HG03064 (cell line): ENCODE data around the gene CEP112.
"Not testable (repeated sequence)": the region's sequence is repeated elsewhere in the genome, so short reads cannot be mapped to it uniquely, and the experiment has no call there.

Source experiments
- ATAC-seq: cut with Tn5 transposase; IDR thresholded peaks from one replicate; pipeline ENCODE4 v1.9.1; 2021; ENCODE audit warnings: low read depth; ENCODE audit not compliant: unreplicated experiment

The CEP112 gene

GRCh38 chr17:66087073-66087472 is 104.9 kb downstream of the CEP112 start:
- ATAC-seq, result no peak

DNA sequence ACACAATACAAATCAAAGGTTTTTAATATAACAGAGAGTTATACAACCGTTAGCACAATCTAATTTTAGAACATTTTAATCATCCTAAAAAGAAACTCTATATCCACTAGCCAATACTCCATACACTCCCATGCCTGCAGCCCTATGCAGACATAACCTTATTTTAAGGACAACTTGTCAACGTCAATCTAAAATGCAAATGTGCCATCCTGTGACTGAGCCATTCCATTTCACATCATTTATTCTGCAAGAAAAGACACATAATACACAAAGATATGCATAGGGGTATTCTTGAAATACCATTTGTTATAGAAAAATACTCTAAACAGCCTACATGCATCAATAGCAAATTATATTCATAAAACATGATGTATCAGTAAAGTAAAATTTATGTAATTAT is 106.7 kb downstream of the CEP112 start:
- no peak for ATAC-seq

DNA sequence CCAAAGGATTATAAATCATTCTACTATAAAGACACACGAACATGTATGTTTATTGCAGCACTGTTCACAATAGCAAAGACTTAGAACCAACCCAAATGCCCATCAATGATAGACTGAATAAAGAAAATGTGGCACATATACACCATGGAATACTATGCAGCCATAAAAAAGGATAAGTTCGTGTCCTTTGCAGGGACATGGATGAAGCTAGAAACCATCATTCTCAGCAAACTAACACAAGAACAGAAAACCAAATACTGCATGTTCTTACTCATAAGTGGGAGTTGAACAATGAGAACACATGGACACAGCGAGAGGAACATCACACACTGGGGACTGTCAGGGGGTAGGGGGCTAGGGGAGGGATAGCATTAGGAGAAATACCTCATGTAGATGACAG is 111.3 kb downstream of the CEP112 start:
- not testable (repeated sequence) for ATAC-seq

DNA sequence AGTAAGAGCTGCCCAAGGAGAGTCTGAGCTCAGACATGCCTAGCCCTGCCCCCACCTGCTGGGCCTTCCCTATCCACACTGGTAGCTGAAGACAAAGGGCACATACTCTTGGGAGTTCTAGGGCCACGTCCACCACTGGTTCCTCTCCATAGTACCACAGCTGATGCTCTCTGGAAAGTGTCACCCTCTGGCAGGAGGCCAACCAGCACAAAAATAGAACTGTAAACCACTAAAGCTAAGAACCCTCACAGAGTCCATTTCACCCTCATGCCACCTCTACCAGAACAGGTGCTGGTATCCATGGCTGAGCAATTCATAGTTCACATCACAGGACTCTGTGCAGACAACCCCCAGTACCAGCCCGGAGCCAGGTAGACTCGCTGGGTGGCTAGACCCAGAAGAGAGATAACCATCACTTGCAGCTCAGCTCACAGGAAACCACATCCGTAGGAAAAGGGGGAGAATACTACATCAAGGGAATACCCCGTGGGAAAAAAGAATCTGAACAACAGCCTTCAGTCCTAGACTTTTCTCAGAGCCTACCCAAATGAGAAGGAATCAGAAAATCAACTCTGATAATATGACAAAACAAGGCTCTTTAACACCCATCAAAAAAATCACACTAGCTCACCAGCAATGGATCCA is 115.3 kb downstream of the CEP112 start:
- no peak for ATAC-seq

GRCh38 chr17:66073384-66073783 is 118.5 kb downstream of the CEP112 start:
- ATAC-seq, result no peak

- ATAC-seq, result no peak
Observed at GRCh38 chr17:66063686-66064085, 128.2 kb downstream of the CEP112 start.

- ATAC-seq, result no peak
Observed at GRCh38 chr17:66056148-66056547, 135.8 kb downstream of the CEP112 start.

DNA sequence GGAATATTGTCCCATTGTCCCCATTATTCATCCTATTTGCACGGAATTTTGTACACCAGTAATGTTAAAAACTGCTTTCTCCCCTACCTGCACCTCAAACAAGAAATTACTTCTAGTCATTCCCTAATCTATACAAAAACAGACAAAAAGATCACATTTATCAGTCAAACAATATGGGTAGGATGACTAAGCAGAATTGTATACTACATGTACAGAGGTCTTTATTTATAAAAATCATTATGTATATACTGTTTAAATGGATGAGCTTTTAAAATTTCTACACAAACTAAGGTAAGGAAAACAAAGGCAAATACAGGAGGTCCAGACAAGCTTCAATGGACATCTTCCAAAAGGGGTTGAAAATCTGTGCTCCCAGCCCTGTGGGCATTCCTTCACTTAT is 137.7 kb downstream of the CEP112 start:
- ATAC-seq, result no peak

GRCh38 chr17:66044083-66044482 is 147.8 kb downstream of the CEP112 start:
- ATAC-seq, result no peak

GRCh38 chr17:66043419-66043818 is 148.5 kb downstream of the CEP112 start:
- ATAC-seq, result no peak

DNA sequence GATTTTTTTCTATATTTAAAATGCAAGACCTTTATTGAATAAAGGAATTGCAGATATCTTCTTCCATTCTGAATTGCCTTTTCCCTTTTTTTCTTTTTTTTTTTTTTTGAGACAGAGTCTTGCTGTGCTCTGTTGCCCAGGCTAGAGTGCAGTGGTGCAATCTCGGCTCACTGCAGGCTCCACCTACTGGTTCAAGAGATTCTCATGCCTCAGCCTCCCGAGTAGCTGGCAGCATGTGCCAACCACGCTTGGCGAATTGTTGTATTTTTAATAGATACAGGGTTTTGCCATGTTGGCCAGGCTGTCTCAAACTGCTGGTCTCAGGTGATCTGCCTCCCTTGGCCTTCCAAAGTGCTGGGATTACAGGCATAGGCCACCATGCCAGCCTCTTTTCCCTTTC is 151.5 kb downstream of the CEP112 start:
- ATAC-seq, result no peak

DNA sequence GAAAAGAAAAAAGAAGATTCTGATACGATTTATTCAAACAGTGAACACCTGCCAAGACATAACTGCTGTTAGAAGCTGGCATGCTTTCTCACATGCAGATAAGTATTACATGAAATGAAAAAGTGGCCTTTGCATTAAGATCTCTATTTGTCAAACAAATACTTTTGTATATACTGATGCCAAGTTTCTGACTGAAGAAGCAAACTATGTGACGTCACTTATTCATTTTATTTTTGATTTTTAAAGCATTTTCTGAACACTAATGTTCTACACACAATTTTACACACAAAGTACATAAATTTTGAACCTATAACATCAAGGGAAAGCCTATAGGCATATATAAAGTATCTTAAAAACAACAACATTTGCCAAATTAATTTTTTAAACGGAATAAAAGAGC is 153.8 kb downstream of the CEP112 start:
- ATAC-seq, result no peak

DNA sequence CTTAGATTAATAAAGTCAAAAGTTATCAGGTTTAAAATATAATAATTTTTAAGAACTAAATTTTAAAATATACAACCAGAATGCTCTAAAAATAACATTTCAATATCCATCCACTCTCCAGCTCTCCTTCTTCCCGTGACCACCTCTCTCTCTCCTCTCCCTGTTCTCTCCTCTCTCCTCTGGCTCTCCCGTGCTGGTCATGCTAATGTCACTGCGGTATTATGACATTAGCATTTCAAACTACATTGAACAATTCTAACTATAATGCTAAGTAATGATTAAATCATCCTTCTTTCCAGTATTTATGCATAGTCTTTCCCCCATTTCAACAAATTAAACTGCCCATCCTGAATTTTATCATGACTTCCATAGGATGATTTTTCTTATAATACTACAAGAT is 154.7 kb downstream of the CEP112 start:
- no peak for ATAC-seq

DNA sequence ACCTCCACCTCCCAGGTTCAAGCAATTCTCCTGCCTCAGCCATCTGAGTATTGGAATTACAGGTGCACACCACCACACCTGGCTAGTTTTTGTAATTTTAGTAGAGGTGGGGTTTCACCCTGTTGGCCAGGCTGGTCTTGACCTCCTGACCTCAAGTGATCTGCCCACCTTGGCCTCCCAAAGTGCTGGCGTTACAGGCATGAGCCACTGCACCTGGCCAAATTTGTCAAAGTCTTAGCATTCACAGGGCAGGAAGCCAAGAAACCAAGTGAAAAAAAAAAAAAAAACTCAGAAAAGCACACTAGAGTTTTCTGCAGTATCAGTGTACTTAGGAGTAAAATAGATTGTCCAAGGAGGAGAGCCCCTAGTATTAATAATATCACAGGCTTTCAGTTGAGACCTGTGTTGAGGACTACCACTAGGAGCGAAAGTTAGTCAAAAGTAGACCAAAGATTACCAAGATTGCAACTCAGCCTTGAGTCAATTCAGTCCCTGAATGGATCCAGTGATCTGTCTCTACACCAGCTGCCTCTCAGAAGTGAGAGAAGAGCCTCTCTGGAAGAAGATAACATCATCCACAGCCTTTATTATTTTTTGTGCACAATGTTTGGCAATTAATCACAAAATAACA is 159.7 kb downstream of the CEP112 start:
- no peak for ATAC-seq

DNA sequence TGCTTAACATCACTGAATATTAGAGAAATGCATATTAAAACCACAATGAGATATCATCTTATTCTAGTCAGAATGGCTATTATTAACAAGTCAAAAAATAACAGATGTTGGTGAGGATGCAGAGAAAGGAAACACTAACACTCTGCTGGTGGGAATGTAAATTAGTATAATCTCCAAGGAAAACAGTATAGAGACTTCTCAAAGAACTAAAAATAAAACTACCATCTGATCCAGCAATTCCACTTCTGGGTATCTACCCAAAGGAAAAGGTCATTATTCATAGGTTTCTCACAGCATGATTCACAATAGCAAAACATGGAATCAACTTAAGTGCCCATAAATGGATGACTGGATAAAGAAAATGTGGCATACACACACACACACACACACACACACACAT is 166.4 kb downstream of the CEP112 start:
- ATAC-seq, result no peak

DNA sequence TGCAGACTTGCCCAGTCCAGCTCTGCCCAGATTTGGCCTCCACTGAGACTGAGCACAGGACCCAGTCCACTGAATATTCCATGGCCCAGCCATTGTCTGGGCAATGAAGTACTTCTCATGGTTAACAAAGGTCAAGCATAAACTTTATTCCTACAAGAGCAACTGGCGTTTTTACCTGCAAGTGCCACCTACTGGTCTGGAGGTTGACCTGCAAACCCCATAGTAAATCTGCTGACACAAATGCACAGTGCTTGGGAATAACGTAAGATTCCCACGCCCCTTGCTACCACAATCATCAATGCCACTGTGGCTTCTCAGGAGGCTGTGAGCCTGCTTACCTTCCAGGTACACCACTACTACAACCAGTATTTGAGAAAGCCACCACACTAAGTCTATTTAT is 170.2 kb downstream of the CEP112 start:
- ATAC-seq, result no peak

DNA sequence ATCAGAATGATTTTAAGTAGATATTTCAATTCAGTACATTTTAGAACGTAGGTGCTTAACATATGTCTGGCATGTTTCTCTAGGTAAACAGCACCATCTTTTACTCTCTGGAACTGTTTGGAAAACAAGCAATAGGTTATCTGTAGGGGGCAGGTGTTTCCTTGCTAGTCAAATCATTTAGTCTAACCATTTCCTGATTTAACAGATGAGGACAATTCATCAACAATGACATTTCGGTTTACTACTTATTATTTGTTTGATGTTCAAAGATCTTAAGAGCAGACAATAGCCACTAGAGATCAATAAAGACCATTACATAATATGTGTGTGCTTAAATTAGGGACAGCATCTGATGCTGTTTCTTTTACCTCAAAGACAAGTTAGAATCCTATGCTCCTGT is 173.1 kb downstream of the CEP112 start:
- ATAC-seq, result no peak

DNA sequence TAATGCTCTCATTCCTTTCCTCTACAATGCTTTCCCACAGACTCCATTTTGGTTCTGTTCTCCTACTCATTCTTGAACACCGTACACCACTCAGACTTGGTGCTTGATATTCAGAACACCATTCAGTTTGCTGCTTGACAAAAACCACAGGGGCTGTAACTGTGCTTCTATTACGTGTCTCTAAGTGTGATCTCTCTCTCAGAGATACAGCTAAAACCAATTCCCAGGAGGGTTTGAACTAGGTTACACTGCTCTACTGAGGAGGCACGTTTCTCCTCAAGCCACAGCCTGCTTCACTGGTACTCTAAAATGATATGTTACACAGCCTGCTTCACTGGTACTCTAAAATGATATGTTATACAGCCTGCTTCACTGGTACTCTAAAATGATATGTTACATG is 175.7 kb downstream of the CEP112 start:
- ATAC-seq, result no peak

GRCh38 chr17:66008680-66009079 is 183.3 kb downstream of the CEP112 start:
- no peak for ATAC-seq

GRCh38 chr17:66006654-66007053 is 185.3 kb downstream of the CEP112 start:
- no peak for ATAC-seq

DNA sequence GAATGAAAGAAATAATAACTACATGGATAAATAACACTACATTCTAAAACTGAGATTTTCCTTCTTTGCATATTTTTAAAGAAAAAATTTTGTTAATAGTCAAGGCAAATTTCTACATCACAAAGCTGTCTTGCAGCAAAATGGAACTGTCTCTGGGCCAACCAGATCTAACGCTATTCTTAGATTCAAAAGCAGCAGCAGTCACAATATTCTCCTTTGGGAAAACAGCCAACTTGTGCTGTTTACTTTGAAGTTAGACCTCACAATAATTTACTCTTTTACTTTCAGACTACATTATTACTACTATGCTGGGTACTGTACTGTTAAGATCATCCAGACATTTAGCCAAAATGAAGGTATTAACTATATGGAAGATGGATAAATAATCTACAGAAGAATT is 189.1 kb downstream of the CEP112 start:
- ATAC-seq, result no peak

- ATAC-seq, result no peak
Observed at GRCh38 chr17:66002063-66002585, 189.8 kb downstream of the CEP112 start.
